K562 (cell line): Measurements from ENCODE around the gene PDZD8. TPM values are rescaled to one million over a fixed set of nuclear protein-coding genes. Genes with fewer than 3 reads are reported as not detected.

Experiments
- ATAC-seq: fragments of 200-7000 bp; cut with Tn5 transposase; 3 replicates; pipeline ENCODE4 v1.9.1; 2020; ENCODE audit warnings: moderate library complexity
- BruUV-seq: library from RNA; stranded (reverse); fragments of 400-500 nt; replicated peaks from 2 replicates; lab custom pipeline; 2021; lab: Mats Ljungman, UMichigan
- CTCF ChIA-PET: fragments of 300-600 bp; formaldehyde crosslinking; extraction: SDS; loops from one replicate; lab custom pipeline; 2021; ENCODE audit warnings: low intra/inter-chr PET ratio; lab: Yijun Ruan, JAX
- POLR2A ChIA-PET: fragments of 300-600, 350-650 bp; sonication (Branson Sonifier 250); formaldehyde crosslinking; extraction: SDS; loops from one replicate; lab custom pipeline; 2021; ENCODE audit warnings: antibody characterized with exemption, inconsistent platforms; lab: Yijun Ruan, JAX
- DNase-seq, 4 experiments: peaks; one replicate each; pipeline versions ENCODE4 v3.0.0 to v3.0.0-alpha.2; 2011 to 2018; ENCODE audit warnings: low spot score in 3 of 4, mixed read lengths in 3 of 4; ENCODE audit errors: extremely low read depth in 1 of 4
- FAIRE-seq: peaks from 2 replicates; lab custom pipeline; 2011; peaks lifted over from hg19 to GRCh38; lab: Jason Lieb, UNC
- H2AFZ ChIP-seq: 2 replicates; pipeline ENCODE4 v1.6.0; 2011; ENCODE audit warnings: low read depth, low read length, control low read depth, inconsistent platforms
- H3K27ac ChIP-seq: fragments of 200-600 bp; 3 replicates; pipeline ENCODE4 v1.8.0; 2011; ENCODE audit warnings: low read depth, mild to moderate bottlenecking, control low read depth, inconsistent platforms, low read length, moderate library complexity, mixed read lengths; ENCODE audit errors: extremely low read depth
- H3K27me3 ChIP-seq, 2 experiments: fragments of 300-600 bp in 1 of 2; 2 replicates in 1 of 2; 3 replicates in 1 of 2; pipeline versions ENCODE4 v1.6.0 to v1.8.0; 2011; ENCODE audit warnings: inconsistent platforms in 2 of 2, low read length in 2 of 2, mild to moderate bottlenecking in 1 of 2, mixed read lengths in 1 of 2, moderate library complexity in 1 of 2; ENCODE audit not compliant: control insufficient read depth in 2 of 2, insufficient read depth in 2 of 2
- H3K36me3 ChIP-seq: fragments of 300-600 bp; 3 replicates; pipeline ENCODE4 v1.8.0; 2011; ENCODE audit warnings: mild to moderate bottlenecking, low read length, inconsistent platforms; ENCODE audit not compliant: control insufficient read depth, insufficient read depth
- H3K4me1 ChIP-seq, 2 experiments: fragments of 200-600 bp in 1 of 2; replicated peaks in 1 of 2; 2 replicates in 1 of 2; 3 replicates in 1 of 2; pipeline versions ENCODE4 v1.5.1 to v1.8.0; 2011; ENCODE audit warnings: inconsistent platforms in 2 of 2, low read length in 2 of 2, mild to moderate bottlenecking in 1 of 2, mixed read lengths in 1 of 2, moderate library complexity in 1 of 2; ENCODE audit not compliant: control insufficient read depth in 2 of 2, insufficient read depth in 2 of 2
- H3K4me2 ChIP-seq: 2 replicates; pipeline ENCODE4 v1.6.1; 2011; ENCODE audit warnings: low read length, control low read depth, inconsistent platforms, mixed read lengths; ENCODE audit not compliant: insufficient read depth
- H3K4me3 ChIP-seq: fragments of 200-600 bp; sonication (generic), shearing (Covaris generic); 2 replicates; pipeline ENCODE4 v1.5.1; 2016; ENCODE audit warnings: control low read depth, inconsistent platforms
- H3K79me2 ChIP-seq: fragments of 200-600 bp; 3 replicates; pipeline ENCODE4 v1.8.0; 2011; ENCODE audit warnings: low read length, inconsistent platforms; ENCODE audit not compliant: control insufficient read depth, insufficient read depth
- H3K9ac ChIP-seq, 2 experiments: 2 replicates each; pipeline versions ENCODE4 v1.6.0 to v1.6.1; 2011; ENCODE audit warnings: low read depth in 2 of 2, low read length in 2 of 2, control low read depth in 1 of 2, inconsistent platforms in 1 of 2, mild to moderate bottlenecking in 1 of 2, mixed read lengths in 1 of 2; ENCODE audit not compliant: insufficient read depth in 1 of 2
- H3K9me1 ChIP-seq: one replicate; pipeline ENCODE4 v1.6.0; 2011; ENCODE audit warnings: inconsistent platforms, mild to moderate bottlenecking, low read length, moderate library complexity; ENCODE audit not compliant: control insufficient read depth, insufficient read depth
- H3K9me3 ChIP-seq: replicated peaks from 2 replicates; pipeline ENCODE4 v1.5.1; 2011; ENCODE audit warnings: low read depth, low read length, inconsistent platforms; ENCODE audit not compliant: control insufficient read depth, insufficient read depth
- H4K20me1 ChIP-seq: replicated peaks from 2 replicates; pipeline ENCODE4 v1.6.1; 2011; ENCODE audit warnings: low read length, inconsistent platforms, mixed read lengths; ENCODE audit not compliant: control insufficient read depth, insufficient read depth
- ATF4 ChIP-seq: fragments of 450-650 bp; formaldehyde crosslinking; IDR thresholded peaks from 2 replicates; pipeline ENCODE4 v1.4.0; 2022; ENCODE audit warnings: mild to moderate bottlenecking, moderate library complexity
- BRD9 ChIP-seq: fragments of 450-650 bp; IDR thresholded peaks from 2 replicates; pipeline ENCODE4 v1.6.1; 2018; ENCODE audit warnings: low read depth; ENCODE audit not compliant: partially characterized antibody
- CBFA2T2 ChIP-seq: fragments of 450-650 bp; conservative IDR thresholded peaks from 2 replicates; pipeline ENCODE4 v1.6.1; 2017; ENCODE audit warnings: mild to moderate bottlenecking
- CBX2 ChIP-seq: fragments of 200-600 bp; sonication (generic); IDR thresholded peaks from one replicate; pipeline ENCODE4 v1.6.1; 2012; ENCODE audit warnings: mild to moderate bottlenecking, low read length, inconsistent platforms; ENCODE audit not compliant: insufficient read depth, poor library complexity, severe bottlenecking
- ESRRB ChIP-seq: fragments of 250-450 bp; sonication (Bioruptor Pico); IDR thresholded peaks from 2 replicates; pipeline ENCODE4 v1.5.0; 2020; ENCODE audit warnings: mild to moderate bottlenecking, moderate library complexity, borderline replicate concordance
- KLF10 ChIP-seq: fragments of 250-450 bp; sonication (Bioruptor Pico); IDR thresholded peaks from 2 replicates; pipeline ENCODE4 v1.6.1; 2021; ENCODE audit warnings: matching md5 sums
- MTA3 ChIP-seq: fragments of 450-650 bp; formaldehyde crosslinking; IDR thresholded peaks from 2 replicates; pipeline ENCODE4 v1.6.1; 2017; ENCODE audit warnings: mild to moderate bottlenecking, borderline replicate concordance
- MYNN ChIP-seq, 2 experiments: sonication (generic); formaldehyde crosslinking in 1 of 2; IDR thresholded peaks; 2 replicates each; pipeline versions ENCODE4 v1.5.0 to v1.6.1; 2016 to 2020; ENCODE audit warnings: antibody characterized with exemption in 1 of 2, missing genetic modification reagents in 1 of 2
- NFXL1 ChIP-seq: fragments of 450-650 bp; formaldehyde crosslinking; IDR thresholded peaks from 2 replicates; pipeline ENCODE4 v1.4.0; 2021; ENCODE audit warnings: mild to moderate bottlenecking
- SAFB2 ChIP-seq: fragments of 200-400 bp; formaldehyde crosslinking; IDR thresholded peaks from 2 replicates; pipeline ENCODE4 v1.6.1; 2018; ENCODE audit warnings: borderline replicate concordance, low read length, low read depth, moderate library complexity; ENCODE audit not compliant: severe bottlenecking
- SIX5 ChIP-seq, 2 experiments: IDR thresholded peaks; 2 replicates each; pipeline ENCODE4 v1.6.1; 2011; ENCODE audit warnings: low read length in 2 of 2, borderline replicate concordance in 1 of 2, low read depth in 1 of 2, mild to moderate bottlenecking in 1 of 2, moderate library complexity in 1 of 2; ENCODE audit not compliant: insufficient read depth in 1 of 2
- SMARCA4 ChIP-seq: fragments of 450-650 bp; IDR thresholded peaks from 2 replicates; pipeline ENCODE4 v1.6.1; 2016
- TGIF2 ChIP-seq: sonication (generic); formaldehyde crosslinking; IDR thresholded peaks from 2 replicates; pipeline ENCODE4 v1.8.1; 2022; ENCODE audit warnings: mild to moderate bottlenecking, missing genetic modification reagents, moderate library complexity
- ZBTB5 ChIP-seq: fragments of 450-650 bp; IDR thresholded peaks from 2 replicates; pipeline ENCODE4 v1.6.1; 2017; ENCODE audit warnings: antibody characterized with exemption
- ZFP36 ChIP-seq: fragments of 150-350 bp; IDR thresholded peaks from 2 replicates; pipeline ENCODE4 v1.6.1; 2018; ENCODE audit warnings: low read length, low read depth; ENCODE audit not compliant: partially characterized antibody
- ZNF785 ChIP-seq: fragments of 250-450 bp; sonication (Bioruptor Pico); IDR thresholded peaks from 2 replicates; pipeline ENCODE4 v1.4.0; 2020; ENCODE audit warnings: mild to moderate bottlenecking
- WGBS: fragments of 100-300 bp; shearing (Covaris generic); methylation state at CpG from one replicate; pipeline ENCODE4 v1.1.6; 2016; ENCODE audit warnings: low coverage, mixed read lengths; ENCODE audit not compliant: insufficient coverage; ENCODE audit errors: missing lambda C conversion rate; 5-methylcytosine and 5-hydroxymethylcytosine counted together
- in situ Hi-C: fragments of 300-500 bp; cut with MboI; formaldehyde crosslinking; loops from 4 replicates; pipeline ENCODE4 v1.15.0; 2018; ENCODE audit warnings: inconsistent platforms, mixed read lengths
- intact Hi-C: fragments of 100-400 bp; cut with micrococcal nuclease; formaldehyde crosslinking; loops from 2 replicates; pipeline ENCODE4 v1.14.2; 2022
- polyA plus RNA-seq, 8 experiments: library from polyadenylated mRNA; depleted of rRNA in 4 of 8; stranded (reverse) in 5 of 8; unstranded in 3 of 8; fragments of >200 nt; fragmentation: Nextera tagmentation in 2 of 8; fragmentation: Illumina TruSeq in 1 of 8; extraction: Ambion mirVana in 2 of 8; extraction: Trizol in 1 of 8; gene quantifications; 2 replicates each; pipeline versions ENCODE4 v1.2.1 to v1.2.3, GENCODE V29; 2011 to 2014; ENCODE audit warnings: inconsistent platforms in 1 of 8, missing spikeins in 1 of 8
- total RNA-seq, 7 experiments: library from RNA; depleted of rRNA in 6 of 7; stranded (reverse); fragments of >200 nt in 6 of 7; fragmentation: Illumina TruSeq in 2 of 7; extraction: Trizol in 2 of 7; gene quantifications; 2 replicates each; pipeline versions ENCODE4 v1.2.1 to v1.2.3, GENCODE V29; 2011 to 2021; ENCODE audit warnings: low replicate concordance in 1 of 7
- TF ChIP-seq, protein P1 (sequence below): fragments of 250-450 bp; sonication (Bioruptor Pico); IDR thresholded peaks from 2 replicates; pipeline ENCODE4 v1.9.0; 2021; ENCODE audit warnings: mild to moderate bottlenecking, inconsistent platforms

PDZD8 gene
- total and polyA plus RNA-seq, 9 of the 15 experiments (the other 6 are each of a cell fraction or from before 2014, with no cell fraction given): 5.5 to 53.4 (median 36.8) TPM

DNA sequence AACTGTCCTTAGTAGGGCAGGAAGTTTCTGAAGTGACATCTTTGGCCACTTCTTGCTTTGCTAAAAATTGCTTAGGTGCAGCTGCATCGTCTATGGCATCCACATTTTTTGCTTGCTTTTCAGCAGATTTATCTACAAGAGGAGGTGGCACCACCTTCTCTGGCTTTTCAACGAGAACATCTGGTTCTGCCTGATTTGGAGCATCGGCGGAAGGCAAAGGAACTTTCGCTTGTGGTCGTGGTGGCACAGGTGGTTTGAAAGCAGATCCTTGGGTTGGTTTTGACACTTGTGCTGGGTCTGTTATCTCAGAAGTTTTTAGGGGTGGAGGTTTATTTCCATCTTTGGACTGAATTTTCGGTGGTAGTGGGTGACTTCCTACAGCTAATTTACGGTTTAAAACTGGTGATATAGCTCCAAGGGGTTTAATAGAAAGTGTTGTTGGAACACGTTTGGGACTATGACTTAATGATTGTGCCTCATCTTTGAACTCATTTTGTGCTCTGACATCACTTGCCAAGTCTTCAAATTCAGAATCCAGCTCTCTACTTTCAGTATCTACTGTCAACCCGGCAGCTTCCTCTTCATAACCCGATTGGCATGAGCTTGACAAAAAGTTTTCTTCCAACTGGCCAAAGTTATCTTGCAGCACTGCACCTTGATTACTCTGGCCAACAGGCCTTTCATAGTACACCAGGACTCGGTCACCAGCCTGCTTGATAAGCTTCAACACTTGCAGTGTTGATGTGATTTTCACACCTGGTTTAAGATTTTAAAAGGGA, 90.3 kb downstream of the PDZD8 start:
- no TSS peak for BruUV-seq
- Histone ChIP-seq H3K36me3 (peaks cover 66% of the 10 kb centered on the region), H3K27ac (no peak overlapping the region), H4K20me1 (no peaks in the 10 kb centered on the region), H3K4me3 (no peak overlapping the region), H3K9ac (no peak overlapping the region), H3K9me1 (no peaks in the 10 kb centered on the region), H3K27me3 (no peaks in the 10 kb centered on the region), H3K4me1 (no peaks in the 10 kb centered on the region), H2AFZ (no peak overlapping the region), H3K9me3 (no peaks in the 10 kb centered on the region), H3K79me2 (peaks cover 9% of the 10 kb centered on the region), H3K4me2 (no peak overlapping the region)
- in situ Hi-C loops: no loop called here
- ATAC-seq: no peak
- FAIRE-seq: no peak
- CTCF ChIA-PET: no interaction called here
- POLR2A ChIA-PET: interaction anchor here (0.5 to 2.1 kb wide), 2 partner anchors 10 to 283 kb away, joined by 3 to 8 read pairs; no protein-coding TSS in a partner anchor
- no peak for DNase-seq
- intact Hi-C loops: no loop called here
- 95% methylated on average over 11 of the region's 12 CpGs for WGBS
- no peak for TF ChIP-seq CBX2
- no peak for TF ChIP-seq ESRRB (CRISPR knock-in tag)
- TF ChIP-seq NFXL1 (CRISPR knock-in tag): no peak
- TF ChIP-seq KLF10 (CRISPR knock-in tag): no peak
- TF ChIP-seq SAFB2: no peak
- TF ChIP-seq BRD9: no peak
- TF ChIP-seq ATF4 (CRISPR knock-in tag): no peak
- no peak for TF ChIP-seq ZBTB5
- TF ChIP-seq ZNF785 (CRISPR knock-in tag): no peak
- no peak for TF ChIP-seq ZFP36
- TF ChIP-seq MTA3: no peak
- no peak for TF ChIP-seq SMARCA4
- TF ChIP-seq SIX5 (IDR thresholded peaks at IDR 0.05; ENCODE audit: borderline replicate concordance in 1 of 2, insufficient read depth in 1 of 2, low read depth in 1 of 2, low read length in 2 of 2): no peak
- TF ChIP-seq, protein P1, sequence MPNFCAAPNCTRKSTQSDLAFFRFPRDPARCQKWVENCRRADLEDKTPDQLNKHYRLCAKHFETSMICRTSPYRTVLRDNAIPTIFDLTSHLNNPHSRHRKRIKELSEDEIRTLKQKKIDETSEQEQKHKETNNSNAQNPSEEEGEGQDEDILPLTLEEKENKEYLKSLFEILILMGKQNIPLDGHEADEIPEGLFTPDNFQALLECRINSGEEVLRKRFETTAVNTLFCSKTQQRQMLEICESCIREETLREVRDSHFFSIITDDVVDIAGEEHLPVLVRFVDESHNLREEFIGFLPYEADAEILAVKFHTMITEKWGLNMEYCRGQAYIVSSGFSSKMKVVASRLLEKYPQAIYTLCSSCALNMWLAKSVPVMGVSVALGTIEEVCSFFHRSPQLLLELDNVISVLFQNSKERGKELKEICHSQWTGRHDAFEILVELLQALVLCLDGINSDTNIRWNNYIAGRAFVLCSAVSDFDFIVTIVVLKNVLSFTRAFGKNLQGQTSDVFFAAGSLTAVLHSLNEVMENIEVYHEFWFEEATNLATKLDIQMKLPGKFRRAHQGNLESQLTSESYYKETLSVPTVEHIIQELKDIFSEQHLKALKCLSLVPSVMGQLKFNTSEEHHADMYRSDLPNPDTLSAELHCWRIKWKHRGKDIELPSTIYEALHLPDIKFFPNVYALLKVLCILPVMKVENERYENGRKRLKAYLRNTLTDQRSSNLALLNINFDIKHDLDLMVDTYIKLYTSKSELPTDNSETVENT: no peak
- no peak for TF ChIP-seq TGIF2 (CRISPR knock-in tag)
- TF ChIP-seq CBFA2T2: no peak
- TF ChIP-seq MYNN (IDR thresholded peaks at IDR 0.05): no peak
- TF ChIP-seq MYNN (CRISPR knock-in tag; IDR thresholded peaks at IDR 0.05): no peak
